Gastrocnemius medialis (tissue), 4 donors: ENCODE measurements around the gene CCNG1.

Experiments
- CTCF ChIP-seq, 5 experiments: fragments of 450-650 bp in 3 of 5; fragments of 200-600 bp in 2 of 5; sonication (generic) in 2 of 5; IDR thresholded peaks in 4 of 5; conservative IDR thresholded peaks in 1 of 5; 1 replicate in 4 of 5; 2 replicates in 1 of 5; pipeline ENCODE4 v1.5.1; 2016 to 2019; ENCODE audit warnings: antibody characterized with exemption in 5 of 5, mild to moderate bottlenecking in 3 of 5, moderate library complexity in 3 of 5
- POLR2A ChIP-seq, 2 donors: fragments of 450-650 bp; IDR thresholded peaks; one replicate each; pipeline ENCODE4 v1.6.1; 2017; ENCODE audit warnings: antibody characterized with exemption in 2 of 2, mild to moderate bottlenecking in 2 of 2, moderate library complexity in 2 of 2

GRCh38 chr5:163460562-163461171 lies 23.3 kb downstream of the CCNG1 start, which contains the start of gene HMMR:
- TF ChIP-seq CTCF (IDR thresholded peaks at IDR 0.05 in 4 of 5, conservative IDR thresholded peaks at IDR 0.05 in 1 of 5) (no peak), POLR2A (IDR thresholded peaks at IDR 0.05) (no peak)
